ENCODE measurements around the gene MICALL1.
"Not testable (repeated sequence)": the region's sequence is repeated elsewhere in the genome, so short reads cannot be mapped to it uniquely, and the experiment has no call there.

Gene MICALL1

DNA sequence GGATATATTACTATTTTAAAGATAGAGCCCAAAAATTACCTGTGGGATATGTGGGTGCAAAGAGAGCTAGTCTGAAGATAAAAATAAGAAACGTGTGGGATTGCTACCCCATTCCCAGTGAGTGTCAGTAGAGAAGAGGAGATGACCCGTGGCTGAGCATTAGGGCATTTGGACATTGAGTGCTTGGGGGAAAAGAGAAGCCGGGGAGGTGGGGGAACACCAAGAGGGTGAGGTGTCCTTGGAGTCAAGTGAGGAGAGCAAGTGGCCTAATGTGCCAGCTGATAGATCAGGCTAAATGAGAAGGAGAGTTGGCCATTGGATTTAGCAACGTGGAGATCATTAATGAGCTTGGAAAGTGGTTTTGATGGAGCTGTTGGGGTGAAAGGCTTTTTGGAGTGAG is 48.6 kb downstream of the MICALL1 start:
- DNase-seq = no peak

DNA sequence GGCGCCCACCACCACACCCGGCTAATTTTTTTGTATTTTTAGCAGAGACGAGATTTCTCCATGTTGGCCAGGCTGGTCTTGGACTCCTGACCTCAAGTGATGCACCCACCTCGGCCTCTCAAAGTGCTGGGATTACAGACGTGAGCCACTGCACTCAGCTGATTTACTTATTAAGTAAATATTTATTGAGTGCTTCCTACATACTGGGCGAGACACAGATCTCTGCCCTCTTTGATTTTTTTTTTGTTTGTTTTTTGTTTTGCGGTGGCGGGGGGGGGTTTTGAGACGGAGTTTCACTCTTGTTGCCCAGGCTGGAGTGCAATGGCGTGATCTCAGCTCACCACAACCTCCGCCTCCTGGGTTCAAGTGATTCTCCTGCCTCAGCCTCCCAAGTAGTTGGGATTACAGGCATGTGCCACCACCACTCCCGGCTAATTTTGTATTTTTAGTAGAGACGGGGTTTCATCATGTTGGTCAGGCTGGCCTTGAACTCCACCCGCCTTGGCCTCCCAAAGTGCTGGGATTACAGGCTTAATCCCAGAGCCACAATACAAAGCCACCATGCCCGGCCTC is 49.8 kb downstream of the MICALL1 start:
- not testable (repeated sequence) for DNase-seq

DNA sequence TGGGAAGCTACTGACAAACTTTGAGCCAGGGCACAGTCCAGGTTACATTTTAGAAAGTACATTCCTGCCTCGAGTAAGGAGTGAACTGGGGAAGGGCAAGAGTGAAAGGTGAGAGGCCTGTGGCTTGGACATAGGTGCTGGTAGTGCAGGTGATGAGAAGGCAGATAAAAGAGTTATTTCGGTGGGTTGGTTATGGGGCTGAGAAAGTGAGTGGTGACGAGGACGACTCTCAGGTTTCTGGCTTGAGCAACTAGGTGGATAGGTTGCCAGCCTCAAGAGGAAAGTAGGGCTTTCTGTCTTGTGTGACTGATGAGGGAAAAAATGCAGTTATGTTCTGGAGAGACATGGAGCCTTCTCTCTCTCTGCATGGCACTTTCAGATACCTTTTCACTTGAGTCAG is 51.1 kb downstream of the MICALL1 start:
- no peak for DNase-seq

DNA sequence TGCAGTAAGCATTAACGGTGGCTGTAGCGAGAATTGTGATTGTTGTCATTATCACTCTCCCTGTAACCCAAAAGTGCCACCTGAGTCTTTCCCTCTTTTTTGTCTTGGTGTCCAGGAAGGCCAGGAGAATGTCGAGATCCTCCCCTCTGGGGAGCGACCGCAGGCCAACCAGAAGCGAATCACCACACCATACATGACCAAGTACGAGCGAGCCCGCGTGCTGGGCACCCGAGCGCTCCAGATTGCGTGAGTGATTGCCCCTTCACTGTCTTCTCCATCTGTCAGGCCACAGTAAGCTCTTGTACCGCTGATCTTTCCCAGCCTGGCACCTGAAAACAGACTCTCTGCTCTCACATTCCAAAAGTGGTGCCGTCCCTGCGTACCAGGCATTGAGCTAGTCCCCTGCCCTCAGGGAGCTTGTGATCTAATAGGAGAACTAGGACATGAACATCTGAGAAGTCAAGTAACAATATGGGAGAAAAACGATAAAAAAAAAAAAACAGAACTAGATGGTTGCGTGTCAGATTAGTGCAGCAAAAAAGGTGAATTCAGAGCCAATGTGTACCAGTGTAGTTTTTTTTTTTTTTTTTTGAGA is 53.2 kb downstream of the MICALL1 start:
- DNase-seq = no peak

DNA sequence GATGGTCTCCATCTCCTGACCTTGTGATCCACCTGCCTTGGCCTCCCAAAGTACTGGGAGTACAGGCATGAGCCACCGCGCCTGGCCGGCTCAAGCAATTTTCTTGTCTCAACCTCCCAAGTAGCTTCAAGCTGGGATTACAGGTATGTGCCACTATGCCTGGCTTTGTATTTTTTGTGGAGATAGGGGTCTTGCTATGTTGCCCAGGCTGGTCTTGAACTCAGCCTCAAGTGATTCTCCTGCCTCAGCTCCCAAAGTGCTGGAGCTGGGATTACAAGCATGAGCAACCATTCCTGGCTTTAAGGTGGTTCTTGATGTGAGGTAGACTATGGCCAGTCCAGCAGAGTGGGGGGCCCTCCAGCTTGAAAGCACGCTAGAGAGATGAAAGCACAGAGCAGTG is 55.0 kb downstream of the MICALL1 start:
- no peak for DNase-seq

DNA sequence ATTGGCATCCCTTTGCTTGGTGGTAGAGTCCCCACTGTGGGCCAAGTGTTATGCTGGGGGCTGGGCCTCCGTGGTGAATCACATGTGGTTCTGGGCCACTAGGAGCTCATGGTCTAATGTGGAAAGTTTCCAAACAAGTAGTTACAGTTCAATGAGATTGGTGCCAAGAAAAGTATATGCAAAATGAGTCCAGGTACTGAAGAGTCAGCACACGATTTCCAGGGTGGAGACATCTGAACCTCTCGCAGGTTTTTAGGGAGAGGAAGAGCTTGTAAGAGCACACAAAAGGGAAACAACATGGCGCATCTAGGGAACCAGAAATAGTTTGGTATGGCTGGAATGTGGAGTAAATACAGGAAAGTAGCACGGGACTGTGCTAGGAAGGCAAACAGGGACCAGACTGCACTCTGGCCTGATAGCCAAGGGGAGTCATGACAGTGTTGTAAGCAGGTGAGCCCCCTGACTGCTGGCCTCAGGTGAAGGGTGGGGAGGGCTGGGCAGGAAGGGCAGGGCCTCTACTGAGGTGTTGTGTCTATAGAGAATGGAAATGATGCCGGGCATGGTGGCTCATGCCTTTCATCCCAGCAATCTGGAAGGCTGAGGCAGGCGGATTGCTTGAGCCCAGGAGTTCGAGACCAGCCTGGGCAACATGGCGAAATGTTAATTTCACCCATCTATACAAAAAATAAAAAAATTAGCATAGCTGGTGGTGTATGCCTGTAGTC is 60.0 kb downstream of the MICALL1 start:
- DNase-seq = no peak

DNA sequence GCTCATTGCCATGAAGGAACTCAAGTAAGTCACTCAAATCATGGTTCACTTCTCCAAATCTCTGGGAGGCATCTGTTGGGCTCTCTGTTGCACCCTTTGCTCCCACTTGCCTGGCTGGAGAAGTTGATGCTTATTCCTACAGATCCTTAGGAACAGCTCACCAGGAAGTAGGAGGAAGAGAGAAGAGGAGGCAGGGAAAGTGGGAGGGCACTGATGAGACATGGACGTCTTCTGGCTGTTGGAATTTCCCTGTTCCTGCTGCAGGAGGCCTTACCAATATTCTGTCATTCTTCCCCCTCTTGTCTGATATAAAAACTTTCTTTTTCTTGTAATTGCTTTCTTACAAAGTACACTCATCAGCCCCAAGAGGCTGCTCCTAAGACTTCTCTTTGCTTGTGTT is 61.0 kb downstream of the MICALL1 start:
- DNase-seq = no peak

DNA sequence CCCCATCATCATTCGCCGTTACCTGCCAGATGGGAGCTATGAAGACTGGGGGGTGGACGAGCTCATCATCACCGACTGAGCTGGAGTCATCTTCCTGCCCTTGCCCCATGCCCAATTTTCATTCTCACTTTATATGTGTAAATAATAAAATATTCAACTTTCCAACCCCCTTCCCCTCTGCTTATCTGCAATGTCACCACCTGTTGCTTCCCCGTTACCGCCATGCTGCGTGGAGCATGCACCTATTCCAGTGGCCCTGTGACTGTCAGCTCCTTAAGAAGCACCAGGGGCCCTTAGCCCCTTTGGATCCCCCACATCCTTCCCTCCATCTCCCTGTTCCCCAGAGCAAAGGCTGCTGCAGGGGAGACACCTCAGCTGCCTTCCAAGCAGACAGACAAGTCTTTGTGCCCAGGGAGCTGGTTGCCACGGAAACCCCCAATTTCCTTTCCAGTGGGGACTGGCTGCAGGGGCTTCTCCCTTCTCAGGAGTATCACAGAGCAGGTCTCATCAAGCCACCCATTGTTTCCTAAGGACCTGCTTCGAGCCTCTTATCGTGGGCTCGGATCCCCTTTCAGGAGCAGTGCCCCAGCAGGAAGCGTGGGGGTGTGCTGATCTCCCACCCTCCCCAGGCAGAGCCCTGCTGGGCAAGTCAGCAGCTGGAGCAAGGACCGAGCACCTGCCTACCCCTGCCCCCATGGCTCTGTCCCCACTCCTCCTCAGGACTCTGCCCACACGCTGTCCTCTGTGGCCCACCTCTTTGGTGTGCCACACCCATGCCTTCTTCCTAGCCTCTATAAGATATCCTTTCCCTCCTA is 61.7 kb downstream of the MICALL1 start:
- peak in 5 of 58 donors; percentile 23 to 53 (median 38) for DNase-seq

DNA sequence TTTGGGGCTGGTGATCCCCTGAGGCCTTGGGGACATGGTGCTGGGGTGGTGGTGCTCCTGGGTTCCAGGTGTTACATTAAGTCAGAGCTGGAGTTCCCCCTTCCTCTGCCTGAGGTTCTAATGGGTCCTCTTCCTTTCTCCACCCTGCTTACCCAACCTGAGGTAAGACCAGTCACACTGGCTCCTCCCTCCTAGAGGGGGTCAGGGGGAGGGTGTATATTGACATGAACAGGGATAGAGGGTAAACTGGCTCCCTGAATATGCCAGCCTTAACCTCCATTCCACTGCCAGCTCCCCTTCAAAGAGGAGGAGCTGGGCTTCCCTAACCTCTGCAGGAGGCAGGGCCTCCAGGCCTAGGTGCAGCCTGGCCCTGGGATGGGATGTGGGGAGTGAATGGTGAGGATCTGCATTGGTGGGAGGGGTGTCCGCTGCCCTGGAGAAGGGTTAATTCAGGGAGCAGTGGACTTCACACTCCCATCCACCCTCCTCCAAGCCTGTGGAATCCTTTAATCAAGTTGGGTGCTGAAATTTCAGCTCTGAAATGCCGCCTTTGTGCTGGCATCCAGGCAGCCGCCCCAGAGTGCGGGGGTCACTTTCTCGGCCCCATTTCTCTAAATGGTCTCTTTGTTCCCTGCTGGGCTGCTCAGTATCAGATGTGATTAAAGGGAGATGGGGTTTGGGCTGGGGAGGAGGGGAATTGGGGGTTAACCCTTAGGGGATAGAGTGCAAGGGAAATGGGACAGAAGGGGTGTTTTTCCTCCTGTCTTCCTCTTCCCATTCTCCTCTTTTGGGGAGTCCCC is 62.6 kb downstream of the MICALL1 start:
- peak in 44 of 58 donors; percentile 15 to 83 (median 61) for DNase-seq

DNA sequence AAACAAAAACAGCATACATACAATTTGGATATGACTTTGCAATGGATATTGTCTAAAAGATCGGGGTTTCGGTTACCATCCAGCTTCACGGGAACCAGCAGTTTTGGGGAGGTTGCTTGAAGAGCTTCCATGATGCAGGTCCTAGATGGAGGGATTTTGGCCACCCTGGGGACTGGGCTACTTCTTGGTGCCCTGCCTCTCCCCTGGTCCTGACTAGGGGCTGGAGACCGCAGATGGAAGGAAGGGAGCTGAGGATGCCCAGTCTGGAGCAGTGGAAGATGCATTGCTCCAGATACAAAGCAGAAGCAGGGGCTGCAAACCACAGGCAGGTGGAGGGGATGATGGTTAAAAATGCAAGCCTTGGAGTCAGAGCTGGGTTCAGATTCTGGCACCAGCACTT is 64.8 kb downstream of the MICALL1 start:
- no peak for DNase-seq

DNA sequence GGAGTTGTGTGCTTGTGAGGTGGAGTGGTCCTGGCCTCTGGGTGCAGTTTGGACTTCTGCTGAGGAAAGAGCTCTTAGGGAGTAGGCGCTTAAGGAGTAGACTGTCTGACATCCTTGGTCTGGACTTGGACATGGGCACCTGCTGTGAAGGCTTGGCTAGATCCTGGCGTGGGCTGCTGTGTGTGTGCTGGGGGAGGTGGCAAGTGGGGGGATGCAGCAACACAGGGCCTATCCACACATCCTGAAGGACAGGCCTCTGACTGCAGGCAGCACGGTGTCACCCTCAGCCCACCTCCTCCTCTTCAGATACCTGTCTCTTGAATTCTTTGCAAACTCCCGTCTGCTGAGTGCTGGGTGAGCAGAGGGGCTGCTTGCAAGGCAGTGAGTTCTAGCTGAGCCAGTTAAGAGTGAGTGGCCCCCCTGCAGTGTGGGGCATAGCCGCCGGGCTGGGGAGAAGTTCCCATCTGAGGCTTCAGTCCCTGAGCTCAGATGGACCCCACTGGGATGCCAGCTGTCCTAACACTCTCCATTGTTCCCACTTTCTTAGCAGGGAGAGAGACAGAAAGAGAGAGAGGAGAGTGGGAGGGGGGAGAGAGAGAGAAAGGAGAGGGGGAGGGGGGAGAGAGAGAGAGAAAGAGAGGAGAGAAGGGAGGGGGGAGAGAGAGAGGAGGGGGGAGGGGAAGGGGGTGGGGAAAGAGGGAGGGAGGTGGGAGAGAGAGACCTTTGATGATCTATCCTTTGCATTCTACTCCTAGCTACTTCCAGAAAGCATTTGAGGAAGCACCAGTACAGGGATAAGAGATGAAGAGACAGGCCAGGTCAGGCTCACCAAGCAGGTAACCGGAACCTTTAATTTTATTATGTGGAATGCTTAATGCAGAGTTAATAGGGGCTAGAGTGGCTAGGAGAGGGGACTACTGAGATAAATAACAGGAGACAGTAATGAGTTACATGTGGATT is 65.7 kb downstream of the MICALL1 start:
- DNase-seq = peak in 1 of 58 donors; percentile 26

DNA sequence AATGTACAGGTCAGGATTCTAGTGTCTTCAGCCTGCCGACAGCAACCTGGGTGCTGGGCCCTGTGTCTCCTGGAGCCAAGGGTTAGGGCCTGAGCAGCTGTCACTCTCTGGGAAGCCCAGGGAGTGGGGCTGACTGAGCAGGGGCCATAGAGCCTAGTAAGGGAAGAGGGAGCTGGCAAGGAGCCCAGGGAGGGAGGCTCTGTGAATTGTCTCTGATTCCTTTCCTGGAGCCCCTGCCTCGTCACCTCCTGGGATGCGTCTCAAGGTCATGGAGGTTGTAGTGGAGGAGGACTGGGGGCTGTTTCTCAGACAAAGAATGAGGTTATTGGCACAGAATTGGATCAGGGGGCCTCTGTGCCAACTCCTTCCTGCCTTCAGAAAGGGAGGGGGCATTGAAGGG is 66.4 kb downstream of the MICALL1 start:
- DNase-seq = peak in 3 of 58 donors; percentile 38 to 68 (median 41)

DNA sequence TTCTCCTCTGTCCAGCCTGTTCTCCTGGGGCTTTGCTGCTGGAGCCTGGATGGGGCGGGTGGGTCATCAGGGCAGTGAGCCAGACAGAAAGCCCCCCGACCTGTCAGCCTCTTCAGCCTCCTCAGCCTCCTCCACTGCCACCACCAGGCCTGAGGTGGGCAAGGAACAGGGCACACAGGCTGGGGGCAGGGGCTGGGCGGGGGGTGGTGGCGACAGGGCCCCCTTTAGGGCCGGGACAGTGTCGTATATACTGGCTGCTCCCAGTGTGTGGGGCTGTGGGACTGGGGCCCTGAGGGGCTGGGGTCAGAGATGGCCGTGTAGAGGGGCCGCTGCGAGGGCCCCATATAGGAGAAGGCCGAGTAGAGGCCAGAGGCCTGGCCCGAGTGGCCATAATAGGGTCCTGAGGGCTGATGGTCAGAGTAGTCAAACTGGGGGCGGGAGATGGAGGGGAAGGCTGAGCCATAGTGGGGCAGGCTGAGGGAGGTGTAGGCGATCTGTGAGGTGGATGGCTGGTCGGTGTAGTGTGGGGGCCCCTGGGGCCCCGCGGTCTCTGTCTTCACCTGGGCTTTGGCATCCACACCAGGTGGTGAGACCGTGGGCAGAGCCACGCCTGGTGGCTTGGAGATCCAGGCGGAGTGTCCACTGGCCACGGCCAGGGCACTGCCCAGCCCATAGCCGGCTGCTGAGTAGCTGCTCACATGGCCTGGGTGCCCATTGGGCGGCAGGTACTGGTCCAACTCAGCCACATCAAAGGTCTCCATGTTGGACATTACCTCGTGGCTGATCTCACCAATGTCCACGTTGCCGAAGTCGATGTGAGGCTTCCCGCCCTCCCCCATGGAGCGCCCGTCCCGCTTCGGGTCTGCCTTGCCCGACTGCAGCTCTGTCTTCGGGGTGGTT is 67.4 kb downstream of the MICALL1 start:
- no peak for DNase-seq

DNA sequence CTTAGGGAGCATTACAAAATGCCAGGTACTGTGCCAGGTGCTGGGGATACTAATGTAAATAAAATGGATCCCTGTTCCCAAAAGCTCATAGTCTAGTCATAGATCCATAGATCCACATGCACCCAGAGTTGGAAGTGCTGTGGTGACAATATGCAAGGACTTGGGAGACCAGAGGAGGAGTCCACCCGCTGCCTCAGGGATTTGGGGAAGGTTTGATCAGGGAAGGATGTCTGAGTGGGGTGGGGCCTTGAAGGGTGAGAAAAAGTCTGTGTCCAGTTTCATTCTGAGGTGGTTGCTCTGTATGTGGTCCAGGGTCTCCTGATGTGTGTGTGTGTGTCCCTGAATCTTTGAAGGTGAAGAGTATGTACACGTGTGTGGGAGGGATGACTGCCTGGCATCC is 69.1 kb downstream of the MICALL1 start:
- no peak for DNase-seq

DNA sequence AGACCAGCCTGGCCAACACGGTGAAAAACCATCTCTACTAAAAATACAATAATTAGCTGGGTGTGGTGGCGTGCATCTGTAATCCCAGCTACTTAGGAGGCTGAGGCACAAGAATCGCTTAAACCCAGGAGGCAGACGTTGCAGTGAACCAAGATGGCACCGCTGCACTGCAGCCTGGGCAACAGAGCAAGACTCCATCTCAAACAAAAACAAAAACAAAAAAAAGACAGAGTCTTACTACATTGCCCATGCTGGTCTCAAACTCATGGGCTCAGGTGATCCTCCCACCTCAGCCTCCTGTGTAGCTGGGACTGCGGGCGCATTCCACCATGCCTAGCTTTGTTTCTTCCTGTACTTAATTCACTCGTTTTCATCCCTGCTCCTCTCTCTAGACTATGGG is 69.9 kb downstream of the MICALL1 start:
- not testable (repeated sequence) for DNase-seq

DNA sequence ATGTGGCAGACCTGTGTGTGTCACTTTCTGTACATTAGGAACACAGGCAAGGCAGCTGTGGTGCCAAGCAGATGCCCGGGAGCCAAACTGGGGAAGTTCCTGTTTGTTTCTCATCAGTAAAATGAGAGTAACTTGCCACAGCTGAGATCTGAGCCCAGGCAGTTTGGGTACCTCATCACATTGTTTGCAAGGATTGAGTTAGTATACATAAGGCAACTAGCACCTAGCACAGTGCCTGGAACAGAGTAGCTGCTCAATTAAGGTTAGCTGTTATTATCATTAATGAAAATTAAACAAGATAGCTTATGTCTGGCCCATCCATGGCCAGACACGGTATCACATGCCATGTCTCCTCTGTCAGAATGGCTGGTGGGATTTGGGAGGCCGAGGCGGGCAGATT is 70.5 kb downstream of the MICALL1 start:
- no peak for DNase-seq

DNA sequence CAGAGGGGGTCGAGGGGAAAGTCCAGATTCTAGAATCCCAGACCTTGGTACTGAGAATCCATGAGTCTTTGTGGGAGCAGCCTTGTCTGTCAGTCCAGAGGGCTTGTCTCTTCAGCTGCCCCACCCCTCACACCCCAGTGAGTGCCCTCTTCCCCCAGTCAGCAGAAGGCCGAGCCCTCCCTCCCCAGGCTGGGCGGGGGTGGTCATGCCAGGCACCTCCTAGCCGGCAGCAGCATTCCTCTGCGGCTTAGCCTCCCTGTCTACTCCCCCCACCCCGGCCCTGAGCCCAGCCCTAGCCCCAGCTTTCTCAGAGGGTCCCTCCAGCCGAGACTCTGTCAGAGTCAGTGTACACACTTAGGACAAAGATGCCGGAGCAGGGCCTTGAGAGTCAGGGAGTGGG is 73.7 kb downstream of the MICALL1 start:
- DNase-seq = peak in 10 of 58 donors; percentile 32 to 53 (median 42)

DNA sequence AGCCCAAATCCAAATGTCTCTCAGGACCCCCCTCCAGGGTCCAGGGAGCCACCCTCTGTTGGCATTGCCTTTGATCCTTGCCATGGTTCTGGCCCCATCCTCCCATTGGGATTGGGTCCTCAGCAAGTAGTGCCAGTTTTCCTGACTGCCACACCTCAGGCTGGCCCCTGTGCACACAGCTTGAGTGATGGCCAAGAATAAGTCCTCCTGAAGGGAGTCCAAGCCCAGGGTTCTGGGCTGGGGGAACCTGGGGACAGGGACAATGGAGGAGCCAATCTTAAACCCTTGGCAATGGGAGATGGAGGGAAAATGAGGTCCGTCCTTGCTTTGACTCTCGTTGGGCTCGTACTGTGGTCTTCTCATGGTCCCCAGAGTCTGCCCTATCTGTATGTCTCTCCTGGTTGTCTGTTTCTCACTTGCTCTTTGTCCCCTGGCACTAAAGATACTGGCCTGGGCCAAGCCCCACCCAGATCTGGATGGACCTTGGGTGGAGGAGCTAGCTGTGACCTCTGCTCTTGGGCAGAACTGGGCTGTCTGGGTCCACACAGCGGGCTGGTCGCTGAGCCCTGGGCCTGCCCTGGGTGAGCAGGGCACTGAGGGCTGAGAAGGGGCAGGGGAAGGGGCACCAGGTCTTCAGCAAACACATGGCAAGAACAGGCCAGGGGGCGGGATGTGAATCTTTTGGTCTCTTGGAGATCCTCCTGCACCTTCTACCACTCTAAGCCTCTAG is 75.3 kb downstream of the MICALL1 start:
- peak in 1 of 58 donors; percentile 36 for DNase-seq
